Muscle of back (tissue), 13 donors: ENCODE data around the gene PLEKHJ1. TPM values are rescaled to one million over a fixed set of nuclear protein-coding genes. Genes with fewer than 3 reads are reported as not detected.
A peak's percentile ranks its signal among the peaks of the same experiment; 100 is the strongest.
"Not testable (repeated sequence)": the region's sequence is repeated elsewhere in the genome, so short reads cannot be mapped to it uniquely, and the experiment has no call there.

Source experiments
- DNase-seq, 3 donors: peaks; one replicate each; pipeline versions ENCODE4 v3.0.0 to v3.0.0-alpha.2; 2013
- long read RNA-seq, 9 donors: transcript quantifications; one replicate each; lab custom pipeline, GENCODE V29; 2026
- polyA plus RNA-seq, 10 donors: library from polyadenylated mRNA; unstranded; fragments of 120-200 nt; gene quantifications; one replicate each; pipeline ENCODE4 v1.2.1, GENCODE V29; 2013; ENCODE audit not compliant: insufficient read length in 10 of 10

Gene PLEKHJ1, protein sequence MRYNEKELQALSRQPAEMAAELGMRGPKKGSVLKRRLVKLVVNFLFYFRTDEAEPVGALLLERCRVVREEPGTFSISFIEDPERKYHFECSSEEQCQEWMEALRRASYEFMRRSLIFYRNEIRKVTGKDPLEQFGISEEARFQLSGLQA
- polyA plus RNA-seq: 10 to 100 TPM; 46.6 to 83.3 (median 62.3) TPM
- long read RNA-seq, donor 1, transcript PLEKHJ1-201 (6 exons, 1,206 nt): major isoform, 38 of 46 reads
- long read RNA-seq, donor 1, partial matches to known transcripts: 0 of 46 reads
- long read RNA-seq, donor 1, other reads (novel, unspliced or antisense): 7 of 46 reads
- long read RNA-seq, donor 2, transcript PLEKHJ1-201 (6 exons, 1,206 nt): major isoform, 33 of 37 reads
- long read RNA-seq, donor 2, partial matches to known transcripts: 0 of 37 reads
- long read RNA-seq, donor 2, other reads (novel, unspliced or antisense): 0 of 37 reads
- long read RNA-seq, donor 3: 0 reads
- long read RNA-seq, donor 4, transcript PLEKHJ1-201 (6 exons, 1,206 nt): major isoform, 26 of 30 reads
- long read RNA-seq, donor 4, partial matches to known transcripts: 0 of 30 reads
- long read RNA-seq, donor 4, other reads (novel, unspliced or antisense): 0 of 30 reads
- long read RNA-seq, donor 5, transcript PLEKHJ1-201 (6 exons, 1,206 nt): major isoform, 56 of 161 reads
- long read RNA-seq, donor 5, partial matches to known transcripts: 58 of 161 reads
- long read RNA-seq, donor 5, other reads (novel, unspliced or antisense): 38 of 161 reads
- long read RNA-seq, donor 6, transcript PLEKHJ1-201 (6 exons, 1,206 nt): major isoform, 46 of 190 reads
- long read RNA-seq, donor 6, partial matches to known transcripts: 93 of 190 reads
- long read RNA-seq, donor 6, other reads (novel, unspliced or antisense): 49 of 190 reads
- long read RNA-seq, donor 7, transcript PLEKHJ1-201 (6 exons, 1,206 nt): major isoform, 26 of 121 reads
- long read RNA-seq, donor 7, partial matches to known transcripts: 60 of 121 reads
- long read RNA-seq, donor 7, other reads (novel, unspliced or antisense): 30 of 121 reads
- long read RNA-seq, donor 8, transcript PLEKHJ1-201 (6 exons, 1,206 nt): major isoform, 28 of 99 reads
- long read RNA-seq, donor 8, partial matches to known transcripts: 38 of 99 reads
- long read RNA-seq, donor 8, other reads (novel, unspliced or antisense): 27 of 99 reads
- long read RNA-seq, donor 9, partial matches to known transcripts: 0 of 3 reads
- long read RNA-seq, donor 9, other reads (novel, unspliced or antisense): 0 of 3 reads

DNA sequence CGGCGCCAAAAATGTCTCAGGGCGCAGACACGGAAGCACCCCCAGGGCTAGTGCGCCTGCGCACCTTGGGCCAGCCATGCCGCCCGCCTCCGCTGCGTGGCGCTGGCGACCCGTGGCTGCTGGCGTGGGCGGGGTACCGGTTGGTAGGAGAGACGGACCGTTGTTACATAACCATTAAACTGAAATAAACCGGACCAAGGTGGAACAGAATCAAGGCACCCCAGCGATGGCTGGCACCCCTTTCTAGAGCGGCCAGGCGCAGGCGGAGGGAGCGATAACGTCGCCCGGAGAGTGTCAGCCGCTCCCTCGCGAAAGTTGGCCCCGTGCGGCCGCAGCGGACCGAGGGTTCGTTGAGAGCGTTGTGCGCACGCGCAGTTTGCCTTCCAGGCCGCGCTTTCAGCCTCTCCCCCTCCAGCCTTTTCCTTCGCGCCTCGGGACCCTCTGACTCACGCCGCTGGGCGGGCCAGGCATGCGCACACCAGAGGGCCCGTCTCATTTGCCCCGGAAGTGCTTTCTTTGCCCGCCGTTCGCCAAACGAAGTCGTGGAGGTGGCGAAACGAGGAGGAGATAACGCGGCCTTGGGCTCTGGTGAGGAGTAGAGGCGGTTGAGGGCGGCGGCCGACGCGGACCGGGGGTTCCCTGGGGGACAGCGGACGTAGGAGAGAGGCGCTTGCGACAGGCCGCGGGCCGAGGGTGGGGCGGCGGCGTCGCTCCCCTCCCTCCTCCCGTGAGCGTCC is at the start of gene PLEKHJ1, which contains the start of gene SF3A2:
Gene PLEKHJ1, minus strand, starts transcription at position 16 of the 737 bp plus-strand sequence. CDS start 81 bp downstream, outside the sequence.
Gene SF3A2, plus strand, starts transcription at position 511 of the 737 bp plus-strand sequence. CDS start 6,595 bp downstream, outside the sequence.
- DNase-seq: peak; percentile 98 to 100 (median 99)

DNA sequence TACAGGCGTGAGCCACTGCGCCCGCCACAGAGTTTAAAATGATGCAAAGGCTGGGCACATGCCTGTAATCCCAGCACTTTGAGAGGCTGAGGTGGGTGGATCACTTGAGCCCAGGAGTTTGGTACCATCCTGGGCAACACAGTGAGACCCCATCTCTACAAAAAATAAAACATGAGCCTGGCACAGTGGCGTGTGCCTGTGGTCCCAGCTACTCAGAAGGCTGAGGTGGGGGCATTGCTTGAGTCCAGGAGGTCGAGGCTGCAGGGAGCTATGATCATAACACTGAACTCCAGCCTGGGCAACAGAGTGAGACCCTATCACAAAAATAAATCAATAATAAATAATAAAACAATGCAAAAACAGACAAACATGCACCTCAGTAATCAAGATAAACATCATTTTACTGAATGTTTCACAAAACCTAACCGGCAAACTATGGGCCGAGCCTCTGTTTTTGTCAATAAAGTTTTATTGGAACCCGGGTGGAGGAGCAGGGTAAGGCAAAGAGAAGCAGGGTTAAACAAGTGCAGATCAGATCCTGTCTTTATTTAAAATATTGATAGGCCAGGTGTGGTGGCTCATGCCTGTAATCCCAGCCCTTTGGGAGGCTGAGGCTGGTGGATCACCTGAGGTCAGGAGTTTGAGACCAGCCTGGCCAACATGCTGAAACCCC is 47.8 kb upstream of the PLEKHJ1 start:
- DNase-seq: no peak

DNA sequence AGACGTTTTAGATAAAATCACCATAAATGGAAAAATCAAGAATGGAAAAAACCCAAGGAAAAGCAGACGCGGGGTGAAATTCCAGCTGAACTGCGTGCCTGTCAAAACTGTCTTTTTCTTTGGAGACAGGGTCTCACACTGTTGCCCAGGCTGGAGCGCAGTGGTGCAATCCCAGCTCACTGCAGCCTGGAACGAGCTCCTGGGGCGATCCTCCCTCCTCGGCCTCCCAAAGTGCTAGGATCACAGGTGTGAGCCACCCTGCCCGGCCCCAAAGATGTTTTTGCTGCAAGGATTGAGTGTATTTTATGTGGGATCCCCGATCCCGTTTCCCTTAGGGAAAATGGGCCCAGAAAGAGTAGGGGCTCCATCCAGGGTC is 46.7 kb upstream of the PLEKHJ1 start:
- no peak for DNase-seq

DNA sequence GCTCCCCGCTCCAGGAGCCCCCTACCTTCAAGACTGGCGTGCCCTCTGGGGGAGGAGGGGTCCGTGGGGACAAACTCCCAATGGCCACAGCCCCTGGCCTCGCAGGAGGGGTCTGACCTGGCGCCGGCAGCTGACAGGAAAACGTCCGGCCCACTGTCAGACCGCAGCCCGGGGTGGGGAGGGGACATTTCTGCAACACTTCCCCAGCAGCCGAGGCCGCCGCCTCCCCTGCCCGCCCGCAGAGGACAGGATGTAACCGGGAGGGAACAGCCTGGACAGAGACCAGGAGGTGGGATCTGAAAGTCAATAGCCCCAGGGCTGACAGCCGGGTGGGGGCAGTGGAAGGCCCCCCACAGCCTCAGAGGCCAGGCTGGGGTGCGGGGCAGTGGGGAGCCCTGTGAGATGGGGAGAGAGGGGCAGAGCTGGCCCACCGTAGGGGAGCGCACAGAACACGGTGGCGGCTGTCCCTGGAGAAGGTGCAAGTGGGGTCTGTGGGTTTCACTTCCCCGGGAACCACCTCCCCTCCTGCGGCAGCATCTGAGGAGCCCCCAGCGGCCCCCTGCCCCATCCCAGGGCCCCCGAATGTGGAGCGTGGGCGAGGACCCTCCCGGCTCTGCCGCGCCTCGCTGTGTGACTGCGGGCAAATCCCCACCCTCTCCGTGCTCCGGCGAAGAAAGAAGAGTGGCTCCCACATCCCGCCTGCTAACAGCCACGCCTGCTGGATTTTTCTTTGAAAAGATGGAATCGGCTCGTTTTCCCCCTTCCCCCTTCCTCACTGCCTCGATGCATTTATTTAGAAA is 46.1 kb upstream of the PLEKHJ1 start, which contains the start of gene PEAK3:
Gene PEAK3, minus strand, starts transcription at position 114 of the 800 bp plus-strand sequence. CDS start 1,244 bp downstream, outside the sequence.
- DNase-seq: peak in 1 of 3 donors; percentile 84

DNA sequence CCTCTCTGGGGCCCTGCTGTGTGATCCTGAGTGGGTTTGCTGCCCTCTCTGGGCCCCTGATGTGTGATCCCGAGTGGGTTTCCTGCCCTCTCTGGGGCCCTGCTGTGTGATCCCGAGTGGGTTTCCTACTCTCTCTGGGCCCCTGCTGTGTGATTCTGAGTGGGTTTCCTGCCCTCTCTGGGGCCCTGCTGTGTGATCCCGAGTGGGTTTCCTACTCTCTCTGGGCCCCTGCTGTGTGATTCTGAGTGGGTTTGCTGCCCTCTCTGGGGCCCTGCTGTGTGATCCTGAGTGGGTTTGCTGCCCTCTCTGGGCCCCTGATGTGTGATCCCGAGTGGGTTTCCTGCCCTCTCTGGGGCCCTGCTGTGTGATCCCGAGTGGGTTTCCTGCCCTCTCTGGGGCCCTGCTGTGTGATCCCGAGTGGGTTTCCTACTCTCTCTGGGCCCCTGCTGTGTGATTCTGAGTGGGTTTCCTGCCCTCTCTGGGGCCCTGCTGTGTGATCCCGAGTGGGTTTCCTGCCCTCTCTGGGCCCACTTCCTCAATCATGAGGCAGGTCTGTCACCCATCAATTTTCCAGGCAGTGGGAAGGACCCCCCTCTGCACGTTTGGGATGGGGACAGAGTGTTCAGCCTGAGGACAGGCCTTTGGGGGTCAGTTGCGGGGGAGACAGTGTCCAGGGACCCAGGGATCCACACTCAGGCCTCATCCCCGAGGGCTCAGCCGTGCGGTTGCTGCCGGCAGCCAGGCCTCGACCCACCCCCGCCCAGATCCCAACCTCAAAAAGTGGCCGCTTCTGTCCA is 45.3 kb upstream of the PLEKHJ1 start:
- DNase-seq: not testable (repeated sequence)

DNA sequence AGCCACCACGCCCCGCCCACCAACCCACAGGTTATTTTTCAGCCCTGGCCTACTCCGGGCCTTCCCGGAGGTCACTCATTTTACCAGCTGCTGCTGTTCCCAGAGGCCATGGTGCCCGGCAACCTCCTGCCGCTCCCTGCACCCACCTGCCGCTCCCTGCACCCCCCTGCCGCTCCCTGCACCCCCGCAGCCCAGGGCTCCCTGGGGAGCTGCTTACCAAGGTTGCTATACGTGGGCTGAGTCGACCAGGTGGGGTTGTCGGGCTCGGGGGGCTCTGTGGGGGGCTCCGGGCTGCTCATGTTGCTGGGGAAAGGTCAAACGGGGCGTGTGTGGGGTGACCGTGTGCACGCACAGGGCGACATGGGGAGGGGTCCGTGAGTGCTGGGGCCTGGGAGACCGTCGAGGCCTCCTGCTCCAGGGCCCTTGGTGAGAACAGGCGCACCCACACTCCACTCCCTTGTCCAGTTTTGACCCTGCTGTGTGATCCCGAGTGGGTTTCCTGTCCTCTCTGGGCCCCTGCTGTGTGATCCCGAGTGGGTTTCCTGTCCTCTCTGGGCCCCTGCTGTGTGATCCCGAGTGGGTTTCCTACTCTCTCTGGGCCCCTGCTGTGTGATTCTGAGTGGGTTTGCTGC is 44.6 kb upstream of the PLEKHJ1 start:
- no peak for DNase-seq

DNA sequence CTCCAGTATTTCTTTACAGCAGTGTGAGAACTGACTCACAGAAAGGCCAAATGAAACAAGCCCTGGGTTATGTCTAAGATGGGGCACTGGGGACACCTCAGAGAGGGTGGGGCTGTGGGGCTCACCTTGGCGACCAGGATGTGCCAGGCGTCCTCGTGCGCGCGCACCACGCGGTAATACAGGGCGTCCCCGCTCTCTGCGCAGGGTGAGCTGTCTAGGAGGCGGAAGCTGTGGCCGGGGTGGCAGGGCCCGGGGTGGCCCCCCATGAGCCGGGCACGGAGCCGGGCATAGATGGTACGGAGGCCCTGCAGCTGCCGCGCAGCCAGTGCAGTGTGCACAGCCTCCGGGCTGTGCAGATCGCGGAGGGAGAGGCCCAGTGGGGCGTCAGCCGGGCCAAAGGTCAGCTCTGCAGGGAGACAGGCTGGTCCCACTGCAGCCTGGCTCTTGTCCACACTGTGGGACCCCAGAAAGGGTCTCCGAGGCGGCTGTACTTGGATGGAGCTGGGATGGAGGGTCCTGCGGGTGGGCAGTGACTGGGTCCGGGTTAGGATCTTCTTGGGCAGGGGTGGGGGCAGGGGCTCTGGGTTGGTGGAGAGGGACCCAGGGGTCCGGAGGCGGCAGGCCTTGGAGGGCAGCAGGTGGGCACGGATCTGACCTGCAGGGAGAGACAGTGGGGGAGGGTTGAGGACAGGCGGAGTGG is 42.5 kb upstream of the PLEKHJ1 start:
- DNase-seq: no peak

DNA sequence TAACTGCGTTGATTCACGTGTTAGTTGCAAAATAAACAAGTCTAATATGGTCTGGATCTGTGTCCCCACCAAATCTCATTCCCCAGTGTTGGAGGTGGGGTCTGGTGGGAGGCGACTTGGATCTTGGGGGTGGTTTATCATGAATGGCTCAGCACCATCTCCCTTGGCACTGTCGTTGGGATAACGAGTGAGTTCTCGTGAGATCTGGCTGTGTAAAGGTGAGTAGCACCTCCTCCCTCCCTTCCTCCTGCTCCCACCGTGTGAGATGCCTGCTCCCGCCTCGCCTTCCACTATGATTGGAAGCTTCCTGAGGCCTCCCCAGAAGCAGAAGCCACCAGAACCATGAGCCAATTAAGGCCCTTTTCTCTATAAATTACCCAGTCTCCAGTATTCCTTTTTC is 41.0 kb upstream of the PLEKHJ1 start:
- no peak for DNase-seq

DNA sequence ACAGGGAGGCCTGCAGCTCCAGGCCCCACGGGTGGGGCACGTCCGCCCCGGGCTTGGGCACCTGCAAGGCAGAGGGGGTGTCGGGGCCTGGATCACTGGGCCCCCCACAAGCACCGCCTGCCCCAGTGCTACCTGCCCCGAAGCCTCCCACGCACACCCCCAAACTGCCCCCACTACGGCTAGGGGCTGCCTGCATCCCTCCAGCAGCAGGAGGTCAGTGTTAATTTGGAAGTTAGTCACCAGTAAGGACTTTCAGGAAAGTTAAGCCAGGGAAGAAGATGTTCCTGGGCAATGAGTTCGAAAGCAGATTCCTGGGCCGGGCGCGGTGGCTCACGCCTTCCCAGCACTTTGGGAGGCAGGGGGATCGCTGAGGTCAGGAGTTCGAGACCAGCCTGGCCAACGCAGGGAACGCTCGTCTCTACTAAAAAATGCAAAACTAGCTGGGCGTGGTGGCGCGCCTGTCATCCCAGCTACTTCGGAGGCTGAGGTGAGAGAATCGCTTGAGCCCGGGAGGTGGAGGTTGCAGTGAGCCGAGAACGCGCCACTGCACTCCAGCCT is 40.4 kb upstream of the PLEKHJ1 start:
- DNase-seq: no peak

DNA sequence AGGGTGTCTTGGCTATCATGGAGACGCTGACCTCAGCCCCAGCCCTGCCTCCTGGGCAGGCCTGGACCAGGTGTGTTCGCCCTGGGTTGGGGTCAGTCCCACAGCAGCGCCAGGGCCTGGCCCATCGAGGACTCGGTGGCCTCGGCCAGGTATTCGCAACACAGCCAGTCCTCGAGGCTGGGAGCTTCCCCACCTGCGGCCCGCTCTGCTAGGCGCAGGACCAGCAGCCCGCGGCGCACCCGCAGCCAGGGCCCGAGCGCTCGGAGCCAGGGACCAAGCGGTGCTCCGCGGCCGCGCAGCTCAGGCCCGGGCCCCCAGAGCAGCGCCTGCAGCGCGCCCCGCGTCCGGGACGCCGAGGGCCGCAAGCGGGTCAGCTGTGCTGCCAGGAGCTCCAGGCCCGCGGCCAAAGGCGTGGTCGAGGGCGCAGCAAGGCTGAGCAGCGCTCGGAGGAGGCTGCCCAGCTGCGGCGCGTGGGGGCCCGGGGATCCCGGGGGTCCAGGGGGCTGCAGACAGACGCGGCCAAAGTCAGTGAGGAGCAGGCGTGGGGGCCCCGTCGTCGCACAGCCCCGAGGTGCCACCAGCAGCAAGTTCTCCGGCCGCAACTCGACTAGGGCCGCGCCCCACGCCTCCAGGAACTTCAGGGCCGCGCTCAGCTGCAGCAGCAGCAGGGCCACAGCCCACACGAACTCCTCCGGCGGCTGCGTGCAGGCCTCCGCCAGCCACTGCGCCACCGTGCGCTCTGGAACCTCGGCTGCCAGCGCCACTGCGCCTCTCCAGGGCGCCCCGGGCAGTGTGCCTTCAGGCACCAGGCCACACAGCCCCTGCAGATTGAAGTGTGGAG is 39.7 kb upstream of the PLEKHJ1 start:
- DNase-seq: peak in 1 of 3 donors; percentile 60

DNA sequence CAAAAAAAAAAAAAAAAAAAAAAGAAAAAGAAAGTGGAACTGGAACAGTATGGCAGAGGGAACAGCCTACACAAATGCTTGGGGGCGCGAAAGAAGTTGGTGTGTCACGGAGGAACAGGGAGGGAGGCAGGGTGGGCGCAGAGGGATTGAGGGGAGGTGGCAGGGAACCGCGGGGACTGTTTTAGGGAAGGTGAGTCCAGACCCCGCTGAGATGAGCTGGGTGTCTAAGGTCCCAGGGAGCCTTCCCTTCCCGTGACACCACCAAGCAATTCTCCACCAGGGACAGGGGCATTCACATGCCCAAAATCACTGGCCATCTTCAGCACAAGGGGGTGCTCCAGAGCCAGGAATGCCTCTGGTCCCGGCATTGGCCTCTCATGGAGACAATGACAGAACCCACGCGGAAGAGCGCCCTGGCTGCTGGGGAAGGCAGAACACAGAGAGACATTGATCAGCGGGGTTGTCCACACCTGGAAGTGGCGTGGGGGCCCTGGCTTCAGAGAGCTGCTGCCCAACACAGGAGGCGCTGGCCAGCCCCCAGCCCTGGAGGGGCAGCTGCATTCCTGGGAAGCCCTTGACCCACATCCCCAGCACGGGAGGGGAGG is 38.9 kb upstream of the PLEKHJ1 start:
- DNase-seq: peak in 1 of 3 donors; percentile 75

DNA sequence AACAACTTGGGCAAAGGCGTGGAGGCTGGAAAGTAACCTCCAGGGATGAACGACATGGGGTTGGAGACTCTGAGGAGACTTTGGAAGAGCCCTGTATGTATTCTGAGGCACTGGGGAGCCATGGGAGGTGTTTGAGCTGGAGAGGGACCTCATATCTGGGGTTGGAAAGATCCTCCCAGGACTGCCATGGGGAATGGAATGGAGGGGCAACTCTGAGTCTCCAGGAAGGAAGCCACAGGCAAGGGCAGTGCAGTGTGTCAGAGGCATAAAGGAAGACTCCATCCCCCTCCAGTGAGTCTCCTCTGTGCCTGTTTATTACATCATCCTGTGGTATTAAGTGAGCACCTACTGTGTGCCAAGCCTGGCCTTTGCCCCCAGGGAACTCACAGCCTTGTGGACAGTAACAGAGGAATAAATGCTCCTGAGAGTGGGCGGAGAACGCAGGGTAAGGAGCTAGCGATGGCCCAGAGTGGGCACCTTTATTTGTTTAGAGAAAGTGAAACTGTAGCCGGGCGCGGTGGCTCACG is 38.1 kb upstream of the PLEKHJ1 start:
- DNase-seq: no peak

DNA sequence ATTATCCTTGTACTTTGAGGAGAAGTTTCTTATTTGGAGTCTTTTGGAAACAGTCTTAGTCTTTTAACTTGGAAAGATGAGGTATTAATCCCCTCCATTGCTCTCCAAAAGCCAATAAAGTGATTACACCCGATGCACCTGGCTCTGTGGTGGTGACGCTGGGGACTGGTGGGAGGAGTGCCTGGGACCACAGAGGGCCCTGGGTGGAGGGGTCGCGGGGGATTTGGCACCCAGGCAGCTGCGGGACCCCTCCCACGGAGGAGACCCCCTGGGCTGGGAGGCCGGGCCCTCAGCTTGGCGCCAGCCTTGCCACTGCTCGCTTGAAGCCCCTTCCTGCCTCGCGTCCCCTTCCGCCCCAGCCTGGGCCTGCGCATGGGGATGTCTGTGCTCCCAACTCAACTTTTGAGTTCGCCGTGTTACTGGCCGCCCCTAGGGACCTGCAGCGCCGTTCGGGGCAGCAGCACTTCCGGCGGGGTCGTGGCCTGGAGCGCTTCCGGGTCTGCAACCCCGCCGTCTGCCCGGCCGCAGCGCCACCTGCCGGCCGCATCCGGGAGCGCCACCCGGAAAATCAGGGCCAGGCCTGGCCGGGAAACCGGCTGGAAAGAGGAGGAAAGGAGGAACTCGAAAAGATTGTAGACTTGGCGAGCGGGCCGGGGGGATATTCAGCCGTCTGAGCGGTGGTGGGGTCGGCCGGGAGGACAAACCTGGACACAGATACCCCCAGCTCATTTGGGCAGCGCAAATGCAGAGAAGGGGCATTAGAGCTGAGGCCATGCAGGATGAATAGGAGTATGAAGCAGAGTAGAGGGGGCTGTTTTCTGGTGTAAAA is 37.4 kb upstream of the PLEKHJ1 start:
- peak in 2 of 3 donors; percentile 80 to 88 for DNase-seq
